Measurements from ENCODE around the gene CDS1. TPM values are rescaled to one million over a fixed set of nuclear protein-coding genes. Genes with fewer than 3 reads are reported as not detected.
"Not testable (repeated sequence)": the region's sequence is repeated elsewhere in the genome, so short reads cannot be mapped to it uniquely, and the experiment has no call there.

The CDS1 gene
- total RNA-seq, 4 donors from 2014 or later = 0.07 to 1.1 TPM; not detected in 2

DNA sequence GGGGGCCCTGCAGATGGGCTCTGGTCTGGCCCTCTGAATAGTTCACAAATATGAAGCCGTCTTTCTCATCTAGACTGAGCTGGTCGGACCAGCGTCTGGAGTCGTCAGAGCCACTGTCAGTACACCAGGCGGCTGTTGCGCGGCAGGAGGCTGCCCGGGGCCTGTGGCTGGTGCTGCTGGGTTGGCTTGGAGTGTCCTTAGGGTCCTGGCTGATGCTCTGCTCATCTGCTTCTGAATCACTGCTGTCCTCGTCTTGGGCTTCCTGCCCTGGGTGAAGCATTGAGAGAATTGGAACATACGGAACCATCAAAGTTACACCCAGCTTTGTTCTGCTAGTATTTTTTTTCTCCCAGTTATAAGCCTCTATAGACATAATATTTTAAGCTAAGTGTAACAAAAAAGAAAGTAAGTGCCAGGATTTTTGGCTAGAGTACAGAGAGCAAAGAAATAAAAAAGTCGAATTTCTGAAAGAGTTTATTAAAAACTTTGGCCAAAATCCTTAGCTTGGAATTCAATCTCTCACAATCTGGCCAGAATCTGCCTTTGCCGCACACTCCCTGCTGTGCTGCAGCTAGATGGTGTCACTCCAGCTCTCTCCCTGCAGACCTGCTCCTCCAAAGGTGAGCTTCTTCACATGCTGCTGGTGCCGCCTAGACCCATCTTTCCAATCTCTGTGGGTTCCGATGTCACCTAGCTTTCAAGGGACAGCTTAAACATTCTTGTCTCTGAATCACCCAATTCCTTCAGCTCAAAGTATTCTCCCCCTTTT lies 96.2 kb downstream of the CDS1 start:
- H3K4me1 ChIP-seq = peaks cover 9 to 16% of the 10 kb centered on the region in 2 donors
- in situ Hi-C loops (cut with MboI; ENCODE audit: low sequenced_read_pairs in 4 of 4) = no loop called here
- peak in 1 of 2 donors; percentile 43 for DNase-seq
- peaks cover 0 to 82% of the 10 kb centered on the region in 2 donors for H3K36me3 ChIP-seq
- no peak overlapping the region for H3K4me3 ChIP-seq
- intact Hi-C loops (cut with DNase I; ENCODE audit: low total_unique reads) = no loop called here
- TF ChIP-seq, protein P1, sequence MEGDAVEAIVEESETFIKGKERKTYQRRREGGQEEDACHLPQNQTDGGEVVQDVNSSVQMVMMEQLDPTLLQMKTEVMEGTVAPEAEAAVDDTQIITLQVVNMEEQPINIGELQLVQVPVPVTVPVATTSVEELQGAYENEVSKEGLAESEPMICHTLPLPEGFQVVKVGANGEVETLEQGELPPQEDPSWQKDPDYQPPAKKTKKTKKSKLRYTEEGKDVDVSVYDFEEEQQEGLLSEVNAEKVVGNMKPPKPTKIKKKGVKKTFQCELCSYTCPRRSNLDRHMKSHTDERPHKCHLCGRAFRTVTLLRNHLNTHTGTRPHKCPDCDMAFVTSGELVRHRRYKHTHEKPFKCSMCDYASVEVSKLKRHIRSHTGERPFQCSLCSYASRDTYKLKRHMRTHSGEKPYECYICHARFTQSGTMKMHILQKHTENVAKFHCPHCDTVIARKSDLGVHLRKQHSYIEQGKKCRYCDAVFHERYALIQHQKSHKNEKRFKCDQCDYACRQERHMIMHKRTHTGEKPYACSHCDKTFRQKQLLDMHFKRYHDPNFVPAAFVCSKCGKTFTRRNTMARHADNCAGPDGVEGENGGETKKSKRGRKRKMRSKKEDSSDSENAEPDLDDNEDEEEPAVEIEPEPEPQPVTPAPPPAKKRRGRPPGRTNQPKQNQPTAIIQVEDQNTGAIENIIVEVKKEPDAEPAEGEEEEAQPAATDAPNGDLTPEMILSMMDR (IDR thresholded peaks at IDR 0.05 in 4 of 5, conservative IDR thresholded peaks at IDR 0.05 in 1 of 5) = no peak
- TF ChIP-seq POLR2A (IDR thresholded peaks at IDR 0.05) = no peak
- ATAC-seq = peak in 1 of 2 donors; percentile 31
- H3K27ac ChIP-seq = no peak overlapping the region
- H3K9me3 ChIP-seq = no peaks in the 10 kb centered on the region
- H3K27me3 ChIP-seq = no peaks in the 10 kb centered on the region

DNA sequence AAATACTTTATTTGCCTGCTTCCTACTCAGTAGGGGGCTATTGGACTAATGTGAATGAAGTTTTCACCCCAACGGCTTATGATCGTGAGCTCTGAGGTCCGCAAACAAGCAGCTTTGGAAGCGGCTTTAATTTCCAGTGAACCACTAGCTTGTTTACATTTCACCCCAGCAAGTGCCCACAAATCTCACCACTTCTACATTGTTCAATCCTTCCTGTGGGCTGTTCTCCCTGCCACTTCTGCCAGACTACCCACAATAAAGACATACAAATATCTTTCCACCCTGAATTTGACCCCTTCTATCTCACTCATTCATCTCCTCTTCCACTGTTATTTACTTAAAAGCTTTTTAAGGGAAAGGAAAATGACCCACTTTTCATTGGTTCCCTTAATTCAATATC lies 98.0 kb downstream of the CDS1 start:
- Histone ChIP-seq H3K4me3 (no peak overlapping the region), H3K4me1 (peaks cover 9 to 16% of the 10 kb centered on the region in 2 donors), H3K27ac (no peak overlapping the region), H3K27me3 (no peaks in the 10 kb centered on the region), H3K36me3 (peaks cover 0 to 76% of the 10 kb centered on the region in 2 donors), H3K9me3 (no peaks in the 10 kb centered on the region)
- ATAC-seq (no peak), DNase-seq (no peak)
- intact Hi-C loops (cut with DNase I; ENCODE audit: low total_unique reads) (no loop called here), in situ Hi-C loops (cut with MboI; ENCODE audit: low sequenced_read_pairs in 4 of 4) (no loop called here)
- TF ChIP-seq, protein P1 (IDR thresholded peaks at IDR 0.05 in 4 of 5, conservative IDR thresholded peaks at IDR 0.05 in 1 of 5) = no peak
- TF ChIP-seq POLR2A (IDR thresholded peaks at IDR 0.05) = no peak

DNA sequence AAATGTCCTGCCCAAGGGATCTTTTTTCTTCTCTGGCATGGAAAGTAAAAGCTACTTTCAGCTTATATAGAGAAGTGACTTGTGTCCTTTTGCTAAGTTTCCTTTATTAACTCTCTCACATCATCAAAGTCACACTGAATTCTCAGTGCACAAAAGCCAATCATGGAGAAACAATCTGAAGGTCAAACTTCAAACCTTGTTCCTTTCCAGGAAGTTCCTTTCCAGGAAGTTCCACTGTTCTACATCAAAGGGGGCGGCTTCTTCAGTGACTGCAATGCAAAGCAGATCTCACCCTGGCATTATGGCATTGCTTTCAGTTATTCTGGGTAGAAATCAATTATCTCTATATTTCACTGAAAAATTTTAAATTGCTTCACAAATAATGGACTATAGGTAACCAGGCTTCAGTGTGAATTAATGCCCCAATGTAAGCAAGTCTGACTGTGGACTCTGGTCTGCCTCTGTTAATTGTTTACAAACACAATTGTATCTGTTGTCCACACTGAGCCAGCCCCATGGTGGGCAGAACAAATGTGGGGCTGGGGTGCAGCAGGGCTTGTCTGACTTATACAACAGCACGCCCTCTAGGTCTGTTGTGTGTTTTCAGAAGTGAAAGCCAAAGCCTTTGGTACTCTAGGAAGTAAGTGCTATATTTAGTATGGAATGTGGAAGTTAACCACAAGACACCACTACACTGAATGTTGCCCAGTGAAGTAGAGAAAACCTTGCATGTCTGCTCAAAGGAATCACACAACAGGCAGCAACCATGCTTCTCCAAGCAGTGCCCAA lies 98.8 kb downstream of the CDS1 start:
- H3K27me3 ChIP-seq = no peaks in the 10 kb centered on the region
- peaks cover 9 to 16% of the 10 kb centered on the region in 2 donors for H3K4me1 ChIP-seq
- H3K9me3 ChIP-seq = no peaks in the 10 kb centered on the region
- in situ Hi-C loops (cut with MboI; ENCODE audit: low sequenced_read_pairs in 4 of 4) (no loop called here), intact Hi-C loops (cut with DNase I; ENCODE audit: low total_unique reads) (no loop called here)
- H3K27ac ChIP-seq = peak overlapping the region in 2 of 4 donors; percentile 12 to 33
- no peak overlapping the region for H3K4me3 ChIP-seq
- no peak for TF ChIP-seq POLR2A (IDR thresholded peaks at IDR 0.05)
- TF ChIP-seq, protein P1 (IDR thresholded peaks at IDR 0.05 in 4 of 5, conservative IDR thresholded peaks at IDR 0.05 in 1 of 5) = no peak
- peaks cover 0 to 76% of the 10 kb centered on the region in 2 donors for H3K36me3 ChIP-seq
- DNase-seq (no peak), ATAC-seq (peak; percentile 72 to 84)

DNA sequence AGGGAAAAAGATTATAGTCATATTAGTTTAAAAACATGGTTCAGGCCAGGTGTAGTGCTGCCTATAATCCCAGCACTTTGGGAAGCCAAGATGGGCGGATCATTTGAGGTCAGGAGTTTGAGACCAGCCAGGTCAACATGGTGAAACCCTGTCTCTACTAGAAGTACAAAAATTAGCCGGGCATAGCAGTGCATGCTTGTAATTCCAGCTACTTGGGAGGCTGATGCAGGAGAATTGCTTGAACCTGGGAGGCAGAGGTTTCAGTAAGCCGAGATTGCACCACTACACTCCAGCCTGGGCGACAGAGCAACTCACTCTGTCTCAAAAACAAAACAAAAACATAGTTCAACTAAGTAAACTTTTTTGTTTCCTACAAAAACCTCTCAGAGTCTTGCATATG lies 99.7 kb downstream of the CDS1 start:
- intact Hi-C loops (cut with DNase I; ENCODE audit: low total_unique reads); in situ Hi-C loops (cut with MboI; ENCODE audit: low sequenced_read_pairs in 4 of 4); ATAC-seq; H3K9me3 ChIP-seq; DNase-seq; H3K4me3 ChIP-seq; H3K27me3 ChIP-seq: not testable (repeated sequence)
- H3K4me1 ChIP-seq = peaks cover 9 to 16% of the 10 kb centered on the region in 2 donors
- peaks cover 4 to 69% of the 10 kb centered on the region in 2 donors for H3K36me3 ChIP-seq
- peak overlapping the region in 2 of 4 donors; percentile 6 to 12 for H3K27ac ChIP-seq
